Right atrium auricular region (tissue), 2 donors: ENCODE measurements around the gene MBD3. TPM values are rescaled to one million over a fixed set of nuclear protein-coding genes. Genes with fewer than 3 reads are reported as not detected.

Experiments used
- DNase-seq: peaks from one replicate; pipeline ENCODE4 v3.0.0-alpha.2; 2019; ENCODE audit warnings: low spot score
- H3K27ac ChIP-seq, 2 donors: fragments of 200-600 bp; sonication (generic); 1 replicate in 1 of 2; 2 replicates in 1 of 2; pipeline ENCODE4 v1.5.1; 2016 to 2019
- H3K27me3 ChIP-seq, 2 donors: fragments of 200-600 bp; sonication (generic); one replicate each; pipeline versions ENCODE4 v1.5.1 to v1.6.0; 2017 to 2019
- H3K36me3 ChIP-seq: fragments of 200-600 bp; sonication (generic); one replicate; pipeline ENCODE4 v1.5.1; 2016
- H3K4me1 ChIP-seq, 2 donors: fragments of 200-600 bp; sonication (generic); one replicate each; pipeline versions ENCODE4 v1.5.1 to v1.6.0; 2017 to 2019
- H3K4me3 ChIP-seq, 2 donors: fragments of 200-600 bp; sonication (generic); 1 replicate in 1 of 2; 2 replicates in 1 of 2; pipeline ENCODE4 v1.5.1; 2017 to 2019; ENCODE audit warnings: mild to moderate bottlenecking in 1 of 2, moderate library complexity in 1 of 2
- H3K9me3 ChIP-seq, 2 donors: fragments of 200-600 bp; sonication (generic); one replicate each; pipeline ENCODE4 v1.5.1; 2019
- CTCF ChIP-seq, 2 donors: fragments of 200-600 bp; sonication (generic); IDR thresholded peaks; one replicate each; pipeline ENCODE4 v1.5.1; 2019; ENCODE audit warnings: antibody characterized with exemption in 2 of 2
- total RNA-seq, 2 donors: library from RNA; depleted of rRNA; stranded (reverse); fragments of >200 nt; gene quantifications; one replicate each; pipeline ENCODE4 v1.1.0, GENCODE V29; 2016

Gene MBD3
- total RNA-seq, 2 donors from 2014 or later = 64.3 to 86.8 TPM

- peaks cover 3 to 36% of the 10 kb centered on the region in 2 donors for H3K4me1 ChIP-seq
- no peaks in the 10 kb centered on the region for H3K9me3 ChIP-seq
- no peak overlapping the region for H3K27ac ChIP-seq
- no peak for TF ChIP-seq CTCF (IDR thresholded peaks at IDR 0.05)
- no peak overlapping the region for H3K4me3 ChIP-seq
- peaks cover 31% of the 10 kb centered on the region for H3K36me3 ChIP-seq
- no peaks in the 10 kb centered on the region for H3K27me3 ChIP-seq
- no peak for DNase-seq
Observed at GRCh38 chr19:1601613-1602064, 9.0 kb upstream of the MBD3 start.

GRCh38 chr19:1599460-1599846 is 6.8 kb upstream of the MBD3 start:
- peaks cover 0 to 25% of the 10 kb centered on the region in 2 donors for H3K4me1 ChIP-seq
- no peaks in the 10 kb centered on the region for H3K9me3 ChIP-seq
- DNase-seq = no peak
- H3K27ac ChIP-seq = no peak overlapping the region
- H3K4me3 ChIP-seq = no peak overlapping the region
- no peaks in the 10 kb centered on the region for H3K27me3 ChIP-seq
- no peak for TF ChIP-seq CTCF (IDR thresholded peaks at IDR 0.05)
- peaks cover 36% of the 10 kb centered on the region for H3K36me3 ChIP-seq

- Histone ChIP-seq H3K4me3 (no peak overlapping the region), H3K4me1 (peaks cover 0 to 19% of the 10 kb centered on the region in 2 donors), H3K27me3 (no peaks in the 10 kb centered on the region), H3K9me3 (no peaks in the 10 kb centered on the region), H3K27ac (no peak overlapping the region), H3K36me3 (peaks cover 36% of the 10 kb centered on the region)
- no peak for TF ChIP-seq CTCF (IDR thresholded peaks at IDR 0.05)
- DNase-seq = no peak
Observed at GRCh38 chr19:1598777-1599459, 6.3 kb upstream of the MBD3 start.

GRCh38 chr19:1593501-1593772 is 772 bp upstream of the MBD3 start:
- Histone ChIP-seq H3K4me1 (peaks cover 0 to 34% of the 10 kb centered on the region in 2 donors), H3K27ac (peak overlapping the region; percentile 72 to 76), H3K36me3 (peaks cover 23% of the 10 kb centered on the region), H3K27me3 (no peaks in the 10 kb centered on the region), H3K4me3 (peak overlapping the region; percentile 79 to 87), H3K9me3 (no peaks in the 10 kb centered on the region)
- no peak for DNase-seq
- no peak for TF ChIP-seq CTCF (IDR thresholded peaks at IDR 0.05)

GRCh38 chr19:1592024-1592754 is 476 bp downstream of the MBD3 start:
- peaks cover 0 to 34% of the 10 kb centered on the region in 2 donors for H3K4me1 ChIP-seq
- DNase-seq = peak; percentile 82
- H3K36me3 ChIP-seq = peaks cover 11% of the 10 kb centered on the region
- no peak for TF ChIP-seq CTCF (IDR thresholded peaks at IDR 0.05)
- peak overlapping the region; percentile 86 to 96 for H3K27ac ChIP-seq
- H3K4me3 ChIP-seq = peak overlapping the region; percentile 79 to 87
- no peaks in the 10 kb centered on the region for H3K9me3 ChIP-seq
- H3K27me3 ChIP-seq = no peaks in the 10 kb centered on the region
